Natural killer cell (primary cell): Measurements from ENCODE around the gene RNU7-1. TPM values are rescaled to one million over a fixed set of nuclear protein-coding genes. Genes with fewer than 3 reads are reported as not detected.

Source experiments
- ATAC-seq, 3 donors: fragments of 150-1000 bp in 2 of 3; fragments of 200-7000 bp in 1 of 3; cut with Tn5 transposase; 1 replicate in 1 of 3; 2 replicates in 2 of 3; pipeline ENCODE4 v1.10.0; 2021; ENCODE audit warnings: mild to moderate bottlenecking in 2 of 3, moderate library complexity in 2 of 3
- DNase-seq, 2 donors: peaks; one replicate each; pipeline versions ENCODE4 v3.0.0 to v3.0.0-alpha.2; 2013 to 2021; ENCODE audit warnings: mixed read lengths in 1 of 2
- H3K27ac ChIP-seq: one replicate; pipeline ENCODE4 v1.5.1; 2013; ENCODE audit warnings: mild to moderate bottlenecking, low read length
- H3K27me3 ChIP-seq: one replicate; pipeline ENCODE4 v1.6.1; 2013; ENCODE audit warnings: low read length; ENCODE audit not compliant: control insufficient read depth, insufficient read depth
- H3K36me3 ChIP-seq: one replicate; pipeline ENCODE4 v1.6.1; 2013; ENCODE audit warnings: low read length; ENCODE audit not compliant: control insufficient read depth, insufficient read depth
- H3K4me1 ChIP-seq: one replicate; pipeline ENCODE4 v1.6.1; 2013; ENCODE audit warnings: low read length; ENCODE audit not compliant: control insufficient read depth, insufficient read depth
- H3K4me3 ChIP-seq: one replicate; pipeline ENCODE4 v1.5.1; 2013; ENCODE audit warnings: low read length
- H3K9me3 ChIP-seq: one replicate; pipeline ENCODE4 v1.6.1; 2013; ENCODE audit warnings: low read length; ENCODE audit not compliant: control insufficient read depth, insufficient read depth
- H3K27ac Mint-ChIP-seq, 2 donors: one replicate each; pipeline ENCODE4 v1.8.0; 2022; ENCODE audit warnings: mild to moderate bottlenecking in 2 of 2, mixed read lengths in 2 of 2, moderate library complexity in 1 of 2
- H3K27me3 Mint-ChIP-seq, 2 donors: one replicate each; pipeline ENCODE4 v1.8.0; 2022; ENCODE audit warnings: low read depth in 2 of 2, mixed read lengths in 2 of 2
- H3K36me3 Mint-ChIP-seq: one replicate; pipeline ENCODE4 v1.8.0; 2022; ENCODE audit warnings: mixed read lengths
- H3K4me1 Mint-ChIP-seq, 2 donors: one replicate each; pipeline ENCODE4 v1.8.0; 2022; ENCODE audit warnings: mixed read lengths in 2 of 2
- H3K4me3 Mint-ChIP-seq: one replicate; pipeline ENCODE4 v1.8.0; 2022; ENCODE audit warnings: mild to moderate bottlenecking, moderate library complexity, mixed read lengths
- H3K9me3 Mint-ChIP-seq, 2 donors: one replicate each; pipeline ENCODE4 v1.8.0; 2022; ENCODE audit warnings: mixed read lengths in 2 of 2
- WGBS: methylation state at CpG from one replicate; pipeline ENCODE4 v1.1.7; 2013; ENCODE audit warnings: missing lambda C conversion rate; ENCODE audit not compliant: insufficient coverage; 5-methylcytosine and 5-hydroxymethylcytosine counted together
- intact Hi-C: fragments of 100-400 bp; cut with micrococcal nuclease; formaldehyde crosslinking; loops from one replicate; pipeline ENCODE4 v1.14.2; 2022
- total RNA-seq, 4 donors: library from RNA; stranded (reverse); fragments of 120-200 nt in 1 of 4; gene quantifications; one replicate each; pipeline versions ENCODE4 v1.2.3 to v1.2.4, GENCODE V29; 2013 to 2022
- TF ChIP-seq, protein P1 (sequence below): fragments of 200-600 bp; IDR thresholded peaks from one replicate; pipeline ENCODE4 v1.8.0; 2022; ENCODE audit warnings: antibody characterized with exemption

The RNU7-1 gene
- total RNA-seq, 3 donors from 2014 or later (not counting 1 experiment from before 2014, with no cell fraction given), result not detected

DNA sequence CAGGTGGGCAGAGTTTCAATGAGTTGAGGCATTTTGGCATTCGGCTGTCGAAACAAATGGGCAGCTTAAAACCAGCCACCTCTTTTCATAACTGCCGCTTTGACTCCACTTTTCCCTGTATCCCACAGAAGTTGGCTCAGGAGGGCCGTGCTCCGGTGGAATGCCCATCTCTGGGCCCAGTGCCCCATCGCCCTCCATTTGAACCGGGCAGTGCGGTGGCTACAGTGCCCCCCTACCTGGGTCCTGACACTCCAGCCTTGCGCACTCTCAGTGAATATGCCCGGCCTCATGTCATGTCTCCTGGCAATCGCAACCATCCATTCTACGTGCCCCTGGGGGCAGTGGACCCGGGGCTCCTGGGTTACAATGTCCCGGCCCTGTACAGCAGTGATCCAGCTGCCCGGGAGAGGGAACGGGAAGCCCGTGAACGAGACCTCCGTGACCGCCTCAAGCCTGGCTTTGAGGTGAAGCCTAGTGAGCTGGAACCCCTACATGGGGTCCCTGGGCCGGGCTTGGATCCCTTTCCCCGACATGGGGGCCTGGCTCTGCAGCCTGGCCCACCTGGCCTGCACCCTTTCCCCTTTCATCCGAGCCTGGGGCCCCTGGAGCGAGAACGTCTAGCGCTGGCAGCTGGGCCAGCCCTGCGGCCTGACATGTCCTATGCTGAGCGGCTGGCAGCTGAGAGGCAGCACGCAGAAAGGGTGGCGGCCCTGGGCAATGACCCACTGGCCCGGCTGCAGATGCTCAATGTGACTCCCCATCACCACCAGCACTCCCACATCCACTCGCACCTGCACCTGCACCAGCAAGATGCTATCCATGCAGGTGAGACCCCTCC, 5.0 kb upstream of the RNU7-1 start:
- no peaks in the 10 kb centered on the region for H3K27me3 ChIP-seq
- no peaks in the 10 kb centered on the region for H3K36me3 Mint-ChIP-seq
- DNase-seq (no peak), ATAC-seq (no peak)
- H3K4me1 Mint-ChIP-seq, result peaks cover 18 to 39% of the 10 kb centered on the region in 2 donors
- no peak overlapping the region for H3K4me3 ChIP-seq
- H3K9me3 Mint-ChIP-seq, result no peaks in the 10 kb centered on the region
- H3K27ac Mint-ChIP-seq, result peak overlapping the region; percentile 82 to 90
- H3K36me3 ChIP-seq, result peaks cover 4% of the 10 kb centered on the region
- peak overlapping the region; percentile 49 for H3K27ac ChIP-seq
- 90% methylated on average over 32 of the region's 32 CpGs for WGBS
- H3K4me1 ChIP-seq, result peaks cover 35% of the 10 kb centered on the region
- no peaks in the 10 kb centered on the region for H3K27me3 Mint-ChIP-seq
- TF ChIP-seq, protein P1, sequence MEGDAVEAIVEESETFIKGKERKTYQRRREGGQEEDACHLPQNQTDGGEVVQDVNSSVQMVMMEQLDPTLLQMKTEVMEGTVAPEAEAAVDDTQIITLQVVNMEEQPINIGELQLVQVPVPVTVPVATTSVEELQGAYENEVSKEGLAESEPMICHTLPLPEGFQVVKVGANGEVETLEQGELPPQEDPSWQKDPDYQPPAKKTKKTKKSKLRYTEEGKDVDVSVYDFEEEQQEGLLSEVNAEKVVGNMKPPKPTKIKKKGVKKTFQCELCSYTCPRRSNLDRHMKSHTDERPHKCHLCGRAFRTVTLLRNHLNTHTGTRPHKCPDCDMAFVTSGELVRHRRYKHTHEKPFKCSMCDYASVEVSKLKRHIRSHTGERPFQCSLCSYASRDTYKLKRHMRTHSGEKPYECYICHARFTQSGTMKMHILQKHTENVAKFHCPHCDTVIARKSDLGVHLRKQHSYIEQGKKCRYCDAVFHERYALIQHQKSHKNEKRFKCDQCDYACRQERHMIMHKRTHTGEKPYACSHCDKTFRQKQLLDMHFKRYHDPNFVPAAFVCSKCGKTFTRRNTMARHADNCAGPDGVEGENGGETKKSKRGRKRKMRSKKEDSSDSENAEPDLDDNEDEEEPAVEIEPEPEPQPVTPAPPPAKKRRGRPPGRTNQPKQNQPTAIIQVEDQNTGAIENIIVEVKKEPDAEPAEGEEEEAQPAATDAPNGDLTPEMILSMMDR, result no peak
- peak overlapping the region; percentile 43 for H3K4me3 Mint-ChIP-seq
- no peaks in the 10 kb centered on the region for H3K9me3 ChIP-seq
- intact Hi-C loops, result loop anchor here (1.0 kb wide), 2 partner anchors 32 to 80 kb away; partner anchors contain the start of genes EMG1, LPCAT3 and PHB2

DNA sequence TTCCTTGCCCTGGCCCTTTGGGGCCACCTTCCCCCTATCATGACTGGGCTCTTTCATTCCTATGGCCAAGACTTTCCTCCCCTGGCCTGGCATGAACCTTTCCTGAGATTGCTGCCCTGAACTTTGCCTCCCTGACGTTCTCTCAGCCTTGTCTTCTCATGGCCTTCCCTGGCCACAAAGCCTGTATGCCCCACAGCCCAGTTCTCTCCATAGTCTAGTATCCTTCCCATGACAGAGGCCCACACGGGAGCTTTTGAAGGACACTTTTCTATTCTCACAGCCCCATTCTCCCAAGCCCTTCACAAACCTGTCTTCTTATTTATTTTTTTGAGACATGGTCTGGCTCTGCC, 4.5 kb upstream of the RNU7-1 start:
- H3K4me3 ChIP-seq, result no peak overlapping the region
- Mint-ChIP-seq H3K36me3 (no peaks in the 10 kb centered on the region), H3K9me3 (no peaks in the 10 kb centered on the region), H3K27ac (peak overlapping the region; percentile 65 to 90), H3K4me3 (peak overlapping the region; percentile 43), H3K4me1 (peaks cover 24 to 45% of the 10 kb centered on the region in 2 donors), H3K27me3 (no peaks in the 10 kb centered on the region)
- no peaks in the 10 kb centered on the region for H3K9me3 ChIP-seq
- ATAC-seq (no peak), DNase-seq (no peak)
- H3K4me1 ChIP-seq, result peaks cover 40% of the 10 kb centered on the region
- 95% methylated on average over 2 of the region's 2 CpGs for WGBS
- intact Hi-C loops, result no loop called here
- TF ChIP-seq, protein P1, result no peak
- no peaks in the 10 kb centered on the region for H3K27me3 ChIP-seq
- peaks cover 4% of the 10 kb centered on the region for H3K36me3 ChIP-seq
- no peak overlapping the region for H3K27ac ChIP-seq

DNA sequence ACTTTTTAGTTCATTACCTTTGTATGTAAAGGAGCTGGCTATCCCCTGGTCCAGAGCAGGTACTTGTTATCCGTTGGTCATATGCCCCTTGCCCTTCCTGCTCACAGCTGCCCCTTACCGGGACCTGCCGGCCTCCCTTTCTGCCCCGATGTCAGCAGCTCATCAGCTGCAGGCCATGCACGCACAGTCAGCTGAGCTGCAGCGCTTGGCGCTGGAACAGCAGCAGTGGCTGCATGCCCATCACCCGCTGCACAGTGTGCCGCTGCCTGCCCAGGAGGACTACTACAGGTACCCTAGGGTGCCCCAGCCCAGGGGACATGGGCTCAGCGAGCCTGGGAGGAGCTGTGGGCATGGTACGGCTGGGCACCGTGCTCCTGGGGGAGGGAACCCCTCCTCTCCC, 2.3 kb upstream of the RNU7-1 start:
- Mint-ChIP-seq H3K4me1 (peaks cover 38 to 61% of the 10 kb centered on the region in 2 donors), H3K27me3 (no peaks in the 10 kb centered on the region), H3K27ac (peak overlapping the region in 1 of 2 donors; percentile 98), H3K36me3 (no peaks in the 10 kb centered on the region), H3K4me3 (no peak overlapping the region), H3K9me3 (no peaks in the 10 kb centered on the region)
- WGBS, result 94% methylated on average over 12 of the region's 12 CpGs
- Histone ChIP-seq H3K27ac (no peak overlapping the region), H3K27me3 (no peaks in the 10 kb centered on the region), H3K36me3 (no peaks in the 10 kb centered on the region), H3K4me3 (no peak overlapping the region), H3K4me1 (peaks cover 53% of the 10 kb centered on the region), H3K9me3 (no peaks in the 10 kb centered on the region)
- intact Hi-C loops, result no loop called here
- TF ChIP-seq, protein P1, result no peak
- ATAC-seq, result no peak
- no peak for DNase-seq
